IMR-90 (cell line): Measurements from ENCODE around the gene NOD2. TPM values are rescaled to one million over a fixed set of nuclear protein-coding genes. Genes with fewer than 3 reads are reported as not detected.

ENCODE experiments used
- ATAC-seq: fragments of 200-7000 bp; cut with Tn5 transposase; 2 replicates; pipeline ENCODE4 v1.9.1; 2020; ENCODE audit warnings: low read depth, mild to moderate bottlenecking, moderate library complexity
- BruUV-seq: library from RNA; stranded (reverse); fragments of 400-500 nt; replicated peaks from 2 replicates; lab custom pipeline; 2021; lab: Mats Ljungman, UMichigan
- CTCF ChIA-PET: fragments of 300-600 bp; formaldehyde crosslinking; extraction: SDS; loops from one replicate; lab custom pipeline; 2021; ENCODE audit warnings: antibody characterized with exemption; lab: Yijun Ruan, JAX
- POLR2A ChIA-PET: fragments of 300-600 bp; sonication (Branson Sonifier 250); formaldehyde crosslinking; loops from one replicate; lab custom pipeline; 2022; ENCODE audit warnings: antibody characterized with exemption; ENCODE audit not compliant: unreplicated experiment; lab: Charles Lee
- DNase-seq: peaks from one replicate; pipeline ENCODE4 v3.0.0; 2013
- H2AFZ ChIP-seq: replicated peaks from 2 replicates; pipeline ENCODE3; 2013; ENCODE audit warnings: low read length, mild to moderate bottlenecking; ENCODE audit not compliant: poor library complexity
- H2AK5ac ChIP-seq: 2 replicates; pipeline ENCODE4 v1.6.1; 2013; ENCODE audit warnings: low read depth, low read length, inconsistent platforms
- H2AK9ac ChIP-seq: replicated peaks from 2 replicates; pipeline ENCODE3; 2013; ENCODE audit warnings: mild to moderate bottlenecking, low read depth, low read length, moderate library complexity; ENCODE audit not compliant: poor library complexity
- H2BK120ac ChIP-seq: 2 replicates; pipeline ENCODE4 v1.6.1; 2013; ENCODE audit warnings: low read depth, low read length, inconsistent platforms
- H2BK15ac ChIP-seq: 3 replicates; pipeline ENCODE4 v1.6.1; 2013; ENCODE audit warnings: low read depth, low read length, inconsistent platforms
- H2BK20ac ChIP-seq: 2 replicates; pipeline ENCODE4 v1.6.1; 2013; ENCODE audit warnings: low read depth, mild to moderate bottlenecking, inconsistent platforms, low read length, moderate library complexity
- H2BK5ac ChIP-seq: 2 replicates; pipeline ENCODE4 v1.6.1; 2013; ENCODE audit warnings: mild to moderate bottlenecking, low read depth, low read length, inconsistent platforms; ENCODE audit not compliant: poor library complexity, severe bottlenecking
- H3K14ac ChIP-seq: replicated peaks from 2 replicates; pipeline ENCODE4 v1.6.1; 2013; ENCODE audit warnings: low read depth, low read length, inconsistent platforms
- H3K18ac ChIP-seq: 2 replicates; pipeline ENCODE4 v1.6.1; 2013; ENCODE audit warnings: low read depth, low read length, control low read depth
- H3K23ac ChIP-seq: 2 replicates; pipeline ENCODE4 v1.6.1; 2013; ENCODE audit warnings: low read depth, low read length, inconsistent platforms
- H3K27ac ChIP-seq: 2 replicates; pipeline ENCODE4 v1.5.1; 2013; ENCODE audit warnings: mild to moderate bottlenecking, control low read depth, low read length; ENCODE audit not compliant: insufficient read depth
- H3K27me3 ChIP-seq: 2 replicates; pipeline ENCODE4 v1.6.1; 2013; ENCODE audit warnings: low read length; ENCODE audit not compliant: control insufficient read depth, insufficient read depth
- H3K36me3 ChIP-seq: 2 replicates; pipeline ENCODE4 v1.6.1; 2013; ENCODE audit warnings: low read length, mixed read lengths; ENCODE audit not compliant: control insufficient read depth, insufficient read depth
- H3K4ac ChIP-seq: 2 replicates; pipeline ENCODE4 v1.6.1; 2013; ENCODE audit warnings: low read depth, low read length, inconsistent platforms
- H3K4me1 ChIP-seq: 2 replicates; pipeline ENCODE4 v1.6.1; 2013; ENCODE audit warnings: low read length, mixed read lengths; ENCODE audit not compliant: control insufficient read depth, insufficient read depth
- H3K4me2 ChIP-seq: 2 replicates; pipeline ENCODE4 v1.6.1; 2013; ENCODE audit warnings: low read depth, mild to moderate bottlenecking, control low read depth, low read length, moderate library complexity
- H3K4me3 ChIP-seq: 2 replicates; pipeline ENCODE4 v1.5.1; 2013; ENCODE audit warnings: low read depth, mild to moderate bottlenecking, control low read depth, low read length, moderate library complexity; ENCODE audit not compliant: insufficient read depth
- H3K56ac ChIP-seq: 2 replicates; pipeline ENCODE4 v1.6.1; 2013; ENCODE audit warnings: low read length, inconsistent platforms; ENCODE audit not compliant: insufficient read depth; ENCODE audit errors: extremely low read depth
- H3K79me1 ChIP-seq, 2 experiments: 2 replicates each; pipeline ENCODE4 v1.6.1; 2013; ENCODE audit warnings: low read length in 2 of 2, inconsistent platforms in 1 of 2, low read depth in 1 of 2
- H3K9ac ChIP-seq: 2 replicates; pipeline ENCODE4 v1.6.1; 2013; ENCODE audit warnings: low read depth, low read length, control low read depth
- H3K9me1 ChIP-seq: 2 replicates; pipeline ENCODE4 v1.6.1; 2013; ENCODE audit warnings: low read length, inconsistent platforms; ENCODE audit not compliant: insufficient read depth
- H3K9me3 ChIP-seq: 2 replicates; pipeline ENCODE4 v1.6.1; 2013; ENCODE audit warnings: low read length; ENCODE audit not compliant: control insufficient read depth, insufficient read depth
- H4K20me1 ChIP-seq: 2 replicates; pipeline ENCODE4 v1.6.1; 2013; ENCODE audit warnings: low read length, inconsistent platforms; ENCODE audit not compliant: insufficient read depth
- H4K5ac ChIP-seq: 2 replicates; pipeline ENCODE4 v1.6.1; 2013; ENCODE audit warnings: mild to moderate bottlenecking, low read depth, low read length, control low read depth
- H4K8ac ChIP-seq, 2 experiments: 2 replicates each; pipeline ENCODE4 v1.6.1; 2013; ENCODE audit warnings: low read depth in 2 of 2, low read length in 2 of 2, control low read depth in 1 of 2, inconsistent platforms in 1 of 2
- H4K91ac ChIP-seq: 2 replicates; pipeline ENCODE4 v1.6.1; 2013; ENCODE audit warnings: low read depth, low read length, inconsistent platforms; ENCODE audit not compliant: insufficient read depth
- CEBPB ChIP-seq: IDR thresholded peaks from 2 replicates; pipeline ENCODE4 v1.6.1; 2012; ENCODE audit warnings: low read depth, low read length, improper control_type of control experiment
- CHD1 ChIP-seq: IDR thresholded peaks from 2 replicates; pipeline ENCODE4 v1.6.1; 2012; ENCODE audit warnings: low read depth, low read length, improper control_type of control experiment
- ELK1 ChIP-seq: fragments of 150-350 bp; IDR thresholded peaks from 2 replicates; pipeline ENCODE4 v1.6.1; 2016; ENCODE audit warnings: low read depth, mild to moderate bottlenecking, low read length, moderate library complexity, borderline replicate concordance
- FOS ChIP-seq: fragments of 150-350 bp; IDR thresholded peaks from 2 replicates; pipeline ENCODE4 v1.6.1; 2016; ENCODE audit warnings: low read depth, low read length
- MAFK ChIP-seq: IDR thresholded peaks from 2 replicates; pipeline ENCODE4 v1.6.1; 2012; ENCODE audit warnings: low read depth, low read length, improper control_type of control experiment
- MXI1 ChIP-seq: IDR thresholded peaks from 2 replicates; pipeline ENCODE4 v1.6.1; 2012; ENCODE audit warnings: low read depth, mild to moderate bottlenecking, low read length, moderate library complexity, borderline replicate concordance
- NFE2L2 ChIP-seq: fragments of 150-350 bp; IDR thresholded peaks from 2 replicates; pipeline ENCODE4 v1.6.1; 2016; ENCODE audit warnings: low read depth, mild to moderate bottlenecking, low read length
- RCOR1 ChIP-seq: IDR thresholded peaks from 2 replicates; pipeline ENCODE4 v1.6.1; 2012; ENCODE audit warnings: mild to moderate bottlenecking, low read length, improper control_type of control experiment; ENCODE audit not compliant: insufficient replicate concordance
- RFX5 ChIP-seq: IDR thresholded peaks from 2 replicates; pipeline ENCODE4 v1.8.0; 2012; ENCODE audit warnings: low read depth, mild to moderate bottlenecking, low read length, moderate library complexity
- WGBS, 2 experiments: methylation state at CpG; one replicate each; pipeline versions ENCODE4 v1.1.5 to v1.1.7; 2013; ENCODE audit warnings: missing lambda C conversion rate in 2 of 2; ENCODE audit not compliant: insufficient read length in 1 of 2; ENCODE audit errors: extremely low coverage in 2 of 2; 5-methylcytosine and 5-hydroxymethylcytosine counted together
- dilution Hi-C: fragments of 300-500 bp; cut with HindIII; formaldehyde crosslinking; loops from one replicate; pipeline ENCODE4 v1.14.3; 2018; ENCODE audit warnings: low sequenced_read_pairs; ENCODE audit not compliant: unreplicated experiment
- in situ Hi-C: fragments of 300-500 bp; cut with MboI; formaldehyde crosslinking; loops from 3 replicates; pipeline ENCODE4 v1.14.3; 2019; ENCODE audit warnings: low sequenced_read_pairs, inconsistent platforms, mixed read lengths
- intact Hi-C: fragments of 100-400 bp; cut with micrococcal nuclease; formaldehyde crosslinking; loops from 2 replicates; pipeline ENCODE4 v1.10.0; 2022
- polyA plus RNA-seq, 3 experiments: library from polyadenylated mRNA; depleted of rRNA; stranded (reverse); fragments of >200 nt; gene quantifications; 2 replicates each; pipeline ENCODE4 v1.2.3, GENCODE V29; 2012; ENCODE audit warnings: low replicate concordance in 1 of 3
- total RNA-seq: library from RNA; depleted of rRNA; stranded (reverse); fragments of >200 nt; gene quantifications from 2 replicates; pipeline ENCODE4 v1.2.3, GENCODE V29; 2012

The NOD2 gene
- total and polyA plus RNA-seq, 2 of the 4 experiments (the other 2 are of a cell fraction) = not detected

- Histone ChIP-seq H3K4me3 (no peak overlapping the region), H3K9me3 (peaks cover 23% of the 10 kb centered on the region), H3K27ac (no peak overlapping the region), H3K18ac (no peak overlapping the region), H4K8ac (no peak overlapping the region), H3K4ac (no peak overlapping the region), H2BK5ac (no peak overlapping the region), H3K79me1 (no peaks in the 10 kb centered on the region), H2BK20ac (no peak overlapping the region), H3K9me1 (no peaks in the 10 kb centered on the region), H3K27me3 (no peaks in the 10 kb centered on the region; the same call in 1 of the 2 replicates), H2AK9ac (no peak overlapping the region), H3K23ac (no peak overlapping the region), H4K20me1 (no peaks in the 10 kb centered on the region), H3K4me2 (no peak overlapping the region), H3K4me1 (no peaks in the 10 kb centered on the region), H2AK5ac (no peak overlapping the region), H3K9ac (no peak overlapping the region), H3K36me3 (no peaks in the 10 kb centered on the region), H3K14ac (no peak overlapping the region), H2BK15ac (no peak overlapping the region), H3K56ac (no peak overlapping the region), H2BK120ac (no peak overlapping the region), H2AFZ (no peak overlapping the region), H4K91ac (no peak overlapping the region), H4K5ac (no peak overlapping the region)
- TF ChIP-seq MAFK = no peak
- no peak for TF ChIP-seq FOS
- no peak for TF ChIP-seq NFE2L2
- no peak for TF ChIP-seq CHD1
- no peak for TF ChIP-seq CEBPB
- no peak for TF ChIP-seq ELK1
- no peak for TF ChIP-seq RFX5
- no peak for TF ChIP-seq MXI1
- no peak for TF ChIP-seq RCOR1
- dilution Hi-C loops = no loop called here
- ATAC-seq = no peak
- no TSS peak for BruUV-seq
- intact Hi-C loops = no loop called here
- no peak for DNase-seq
- in situ Hi-C loops = loop anchor here (10.0 to 25.0 kb wide), 2 partner anchors 295 to 457 kb away; no protein-coding TSS in a partner anchor
- 79% methylated on average over 3 of the region's 4 CpGs; no CpG with 5 or more reads in 1 of the 2 experiments for WGBS, 2 experiments
- ChIA-PET CTCF (no interaction called here), POLR2A (no interaction called here)
These were observed 23.7 kb upstream of the NOD2 start for GRCh38 chr16:50669741-50670140.
